NCI-H2196 (cell line): ENCODE measurements around the gene KDM4C.
"Not testable (repeated sequence)": the region's sequence is repeated elsewhere in the genome, so short reads cannot be mapped to it uniquely, and the experiment has no call there.

ENCODE experiments used
- DNase-seq: peaks from one replicate; lab custom pipeline; 2025; ENCODE audit not compliant: unreplicated experiment; lab: John Stamatoyannopoulos, UW

KDM4C gene

DNA sequence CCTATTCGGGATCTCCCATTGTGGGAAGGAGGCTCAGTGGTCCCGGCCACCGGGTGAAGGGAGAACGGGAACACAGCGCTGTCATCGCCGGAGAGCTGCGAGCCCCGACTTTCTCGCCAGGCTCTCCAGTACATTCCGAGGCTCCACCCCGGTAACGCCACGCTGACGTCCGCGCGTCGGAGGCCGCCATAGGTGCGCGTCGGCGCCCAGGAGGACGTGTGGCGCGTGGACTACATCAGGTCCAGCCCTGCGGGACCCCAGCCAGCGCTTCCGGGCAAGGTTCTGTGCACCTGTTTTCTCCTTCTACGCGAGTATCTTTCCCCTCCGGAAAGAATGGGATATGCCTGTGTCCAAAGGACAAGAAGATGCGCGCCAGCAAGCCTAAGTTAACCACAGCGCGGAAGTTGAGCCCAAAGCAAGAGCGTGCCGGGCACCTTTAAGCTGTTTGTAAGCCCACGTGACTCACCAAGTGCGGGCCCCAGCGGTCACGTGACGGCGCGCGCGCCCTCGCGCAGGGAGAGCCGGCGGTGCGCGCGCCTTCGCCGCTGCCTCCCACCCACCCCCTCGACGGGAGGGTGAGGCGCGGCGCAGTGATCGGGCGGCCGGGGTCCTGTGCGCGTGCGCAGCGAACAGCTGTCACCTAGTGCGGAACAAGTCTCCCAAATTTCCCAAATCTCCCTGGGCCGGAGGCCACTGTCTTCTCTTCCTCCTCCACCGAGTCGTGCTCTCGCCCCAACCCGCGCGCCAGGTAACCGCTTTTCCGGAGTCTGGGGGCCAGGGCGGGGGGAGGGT, at the start of gene KDM4C:
TSS of gene KDM4C (plus strand) at position 518 of the 792 bp plus-strand sequence. CDS start 35,016 bp downstream, outside the sequence.
- DNase-seq = peak; percentile 100

GRCh38 chr9:6708732-6709131, 49.0 kb upstream of the KDM4C start:
- DNase-seq = no peak

DNA sequence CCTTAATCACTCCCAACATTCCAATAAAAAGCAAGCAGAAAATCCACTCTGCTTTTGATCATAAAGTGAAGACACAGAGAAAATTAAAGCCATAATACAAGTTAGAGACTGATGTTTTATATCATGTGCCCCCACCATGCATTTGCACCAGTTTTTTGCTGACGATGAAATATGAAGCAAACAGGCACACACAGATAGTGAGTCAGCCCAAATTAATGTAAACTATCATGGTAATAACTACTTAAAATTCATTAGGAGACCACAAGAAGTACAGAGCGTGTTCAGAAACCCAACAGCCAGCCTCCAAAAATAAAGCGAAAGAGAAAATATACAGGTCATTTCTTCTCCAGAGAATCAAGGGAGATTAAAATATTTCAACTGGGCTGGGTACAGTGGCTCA, 46.4 kb upstream of the KDM4C start:
- DNase-seq = no peak

- no peak for DNase-seq
Measured at GRCh38 chr9:6712041-6712440, 45.7 kb upstream of the KDM4C start.

DNA sequence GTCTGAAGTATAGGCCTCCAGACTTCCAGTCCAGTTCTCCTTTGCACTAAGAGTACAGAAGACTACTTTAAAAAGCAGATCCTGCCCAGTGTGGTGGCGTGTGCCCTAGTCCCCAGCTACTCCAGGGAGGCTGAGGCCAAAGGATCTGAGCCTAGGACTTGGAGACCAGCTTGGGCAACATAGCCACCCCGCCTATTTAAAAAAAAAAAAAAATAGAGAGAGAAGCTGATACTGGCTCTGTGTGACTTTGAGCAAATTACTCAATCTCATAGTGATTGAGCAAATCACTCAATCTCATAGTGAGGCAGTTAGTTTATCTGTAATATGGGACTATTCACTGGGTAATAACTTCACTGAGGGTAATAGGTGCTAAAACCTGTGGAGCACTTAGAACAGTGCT, 43.6 kb upstream of the KDM4C start:
- no peak for DNase-seq

DNA sequence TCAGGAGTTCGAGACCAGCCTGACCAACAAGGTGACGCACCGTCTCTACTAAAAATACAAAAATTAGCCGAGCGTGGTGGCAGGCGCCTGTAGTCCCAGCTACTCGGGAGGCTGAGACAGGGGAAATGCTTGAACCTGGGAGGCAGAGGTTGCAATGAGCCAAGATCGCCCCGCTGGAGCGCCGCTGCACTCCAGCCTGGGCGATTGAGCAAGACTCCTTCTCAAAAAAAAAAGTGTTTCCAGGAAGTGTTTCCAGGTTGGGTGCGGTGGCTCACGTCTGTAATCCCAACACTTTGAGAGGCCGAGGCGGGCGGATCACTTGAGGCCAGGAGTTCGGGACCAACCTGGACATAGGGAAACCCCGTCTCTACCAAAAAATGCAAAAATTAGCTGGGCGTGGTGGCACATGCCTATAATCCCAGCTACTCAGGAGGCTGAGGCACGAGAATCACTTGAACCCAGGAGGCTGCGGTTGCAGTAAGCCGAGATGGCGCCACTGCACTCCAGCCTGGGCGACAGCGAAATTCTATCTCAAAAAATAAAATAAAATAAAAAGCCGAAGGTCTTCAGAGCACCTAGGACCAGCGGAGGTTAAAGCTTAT, 42.5 kb upstream of the KDM4C start:
- not testable (repeated sequence) for DNase-seq

DNA sequence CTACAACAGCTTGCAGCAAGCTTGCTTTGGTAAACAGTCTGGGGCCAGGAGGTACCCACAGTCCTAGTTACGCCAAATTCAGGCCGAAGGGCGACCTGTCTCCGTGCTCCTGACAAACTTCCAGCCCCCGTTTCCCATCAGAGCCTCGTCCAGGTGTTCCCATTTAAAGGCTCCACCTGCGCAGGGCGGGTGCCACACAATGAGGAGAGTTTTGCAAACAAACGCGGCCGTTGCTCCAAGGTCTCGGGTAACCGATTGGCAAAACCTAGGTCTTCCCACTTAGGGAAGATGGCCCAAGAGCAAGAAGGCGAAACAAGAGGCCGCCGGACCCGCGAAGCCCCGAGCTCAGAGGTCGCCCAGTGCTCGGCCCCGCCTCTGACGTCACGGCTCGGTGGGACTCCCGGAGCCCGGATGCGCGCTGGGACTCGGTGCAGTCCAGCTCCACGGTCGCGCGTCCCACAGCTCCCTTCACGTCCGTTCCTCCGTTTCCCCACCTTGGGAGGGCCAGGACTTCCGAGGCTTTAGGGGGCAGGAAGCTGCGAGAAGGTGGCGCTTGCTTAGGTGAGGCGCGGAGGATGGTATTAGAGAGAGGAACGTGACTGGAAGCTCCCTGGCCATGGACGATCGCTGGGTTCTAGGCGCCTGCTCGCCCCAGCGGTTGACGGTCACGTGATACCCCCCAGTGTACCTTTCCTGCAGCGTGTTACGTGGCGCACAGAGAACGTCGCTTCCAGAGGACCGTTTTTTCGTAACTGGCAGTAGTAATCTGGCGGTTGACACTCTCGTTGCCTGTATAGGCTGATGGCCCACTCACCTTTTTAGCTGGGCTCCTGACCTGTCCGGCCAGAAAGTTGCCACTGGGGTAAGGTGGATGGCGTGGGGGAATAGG, 41.8 kb upstream of the KDM4C start:
- DNase-seq = no peak

DNA sequence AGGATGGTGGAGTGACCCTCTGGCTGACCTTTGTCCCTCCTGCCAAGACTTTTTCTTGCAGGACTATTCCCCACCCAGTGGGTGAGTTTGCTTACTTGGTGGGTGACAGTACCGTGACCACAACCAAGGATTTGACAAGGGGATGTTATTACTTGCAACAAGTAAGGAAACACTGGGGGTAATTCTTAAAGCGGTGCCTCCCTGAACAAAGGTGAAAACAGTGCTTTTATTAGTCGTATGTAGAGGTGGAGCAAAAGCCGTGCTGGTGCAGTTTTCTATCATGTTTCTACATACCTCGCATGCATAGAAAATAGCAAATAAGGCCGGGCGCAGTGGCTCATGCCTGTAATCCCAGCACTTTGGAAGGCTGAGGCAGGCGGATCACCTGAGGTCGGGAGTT, 41.0 kb upstream of the KDM4C start:
- no peak for DNase-seq

DNA sequence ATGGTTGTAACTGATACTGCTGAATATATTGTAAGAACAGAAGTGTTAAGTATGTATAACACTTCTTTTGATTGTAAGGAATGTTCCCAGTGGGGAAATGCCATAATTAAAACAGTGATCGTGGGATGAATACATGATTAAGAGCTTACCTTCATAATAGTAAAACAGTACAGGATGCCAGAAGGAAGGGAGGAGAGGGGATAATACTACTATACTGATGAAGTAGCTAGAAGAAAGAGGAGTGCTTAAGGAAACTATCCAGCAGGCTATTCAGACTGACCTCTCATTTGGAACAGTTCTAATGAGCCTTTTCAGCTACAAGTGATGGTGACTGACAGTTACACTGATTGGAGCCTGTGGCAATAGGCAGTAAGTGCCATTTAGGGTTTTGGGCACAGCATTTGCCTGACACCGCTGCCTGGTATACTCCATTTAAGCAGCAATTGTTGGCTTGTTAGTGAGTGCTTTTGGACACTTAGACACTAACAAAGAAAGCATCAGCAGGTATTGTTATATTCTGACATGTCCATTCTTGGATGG, 33.8 kb upstream of the KDM4C start:
- DNase-seq = no peak

DNA sequence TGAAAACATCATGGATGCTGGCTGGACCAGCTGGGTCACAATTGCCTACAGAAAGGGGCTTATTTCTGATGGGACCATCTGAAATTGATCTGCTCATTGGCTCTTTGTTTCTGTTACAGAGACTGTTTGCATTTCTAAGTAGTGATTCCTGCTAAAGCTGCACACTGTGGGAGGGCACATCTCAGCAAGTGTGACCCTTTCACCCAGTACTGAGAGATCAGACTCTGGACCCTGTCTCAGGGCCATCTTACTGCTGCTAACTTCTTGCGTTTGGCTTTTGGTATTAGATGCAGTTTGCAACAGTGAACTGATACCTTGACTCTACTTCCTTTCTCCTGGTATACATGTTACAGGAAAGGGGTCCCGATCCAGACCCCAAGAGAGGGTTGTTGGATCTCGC, 24.5 kb upstream of the KDM4C start:
- no peak for DNase-seq

- DNase-seq = no peak
Measured at GRCh38 chr9:6733831-6734230, 23.9 kb upstream of the KDM4C start.

- DNase-seq = no peak
Measured at GRCh38 chr9:6735422-6735821, 22.4 kb upstream of the KDM4C start.

- peak; percentile 59 for DNase-seq
Measured at GRCh38 chr9:6739218-6739617, 18.6 kb upstream of the KDM4C start.

GRCh38 chr9:6748861-6749260, 8.9 kb upstream of the KDM4C start:
- DNase-seq = not testable (repeated sequence)

- DNase-seq = not testable (repeated sequence)
Measured at GRCh38 chr9:6754861-6755260, 2.9 kb upstream of the KDM4C start.

GRCh38 chr9:6757132-6757455, 679 bp upstream of the KDM4C start:
- DNase-seq = peak; percentile 84

DNA sequence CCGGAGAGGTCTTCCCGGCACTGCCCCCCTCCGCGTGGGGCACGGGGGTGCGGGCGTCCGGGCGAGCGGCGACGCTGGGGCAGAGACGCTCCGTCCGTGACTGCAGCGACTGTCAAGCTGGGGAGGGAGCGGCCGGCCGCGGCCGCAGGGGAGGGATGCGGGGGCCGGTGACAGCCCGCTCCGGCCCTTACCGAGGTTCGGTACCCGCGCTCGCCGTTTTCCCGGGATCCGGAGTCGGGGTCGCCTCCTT, 400 bp downstream of the KDM4C start:
- peak; percentile 58 for DNase-seq

DNA sequence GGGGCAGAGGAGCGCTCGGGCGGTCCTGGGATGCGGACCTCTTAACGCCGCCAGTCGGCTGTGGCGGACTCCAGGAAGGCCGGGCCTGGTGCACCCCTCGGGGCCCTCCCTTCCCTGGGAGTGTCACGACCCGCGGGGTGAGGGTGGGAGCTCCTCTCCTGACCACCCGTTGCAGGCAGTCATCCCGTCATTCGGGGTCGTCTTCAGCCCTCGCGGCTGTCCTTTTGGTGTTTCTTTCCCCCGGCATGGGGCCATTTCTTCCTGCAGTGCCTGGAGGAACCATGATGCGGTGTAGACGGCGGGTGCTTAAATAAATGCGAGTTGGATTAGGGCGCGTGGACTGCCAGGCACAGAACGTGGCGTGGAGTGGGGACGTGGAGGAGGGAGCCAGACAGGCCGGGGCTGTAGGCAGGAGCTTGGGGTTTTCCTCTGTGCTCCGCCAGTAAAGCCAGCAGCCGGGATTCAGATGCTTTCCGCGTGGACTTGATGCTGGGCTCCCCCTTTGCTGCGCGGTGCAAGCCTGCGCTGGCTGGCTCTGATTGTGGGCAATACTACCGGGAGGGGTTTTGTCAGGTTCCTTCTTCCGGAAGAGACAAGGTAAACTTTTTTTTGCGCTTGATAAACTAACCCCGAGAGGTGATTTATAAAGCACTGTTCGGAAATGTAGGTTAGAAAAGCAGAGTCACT, 868 bp downstream of the KDM4C start:
- peak; percentile 42 for DNase-seq

DNA sequence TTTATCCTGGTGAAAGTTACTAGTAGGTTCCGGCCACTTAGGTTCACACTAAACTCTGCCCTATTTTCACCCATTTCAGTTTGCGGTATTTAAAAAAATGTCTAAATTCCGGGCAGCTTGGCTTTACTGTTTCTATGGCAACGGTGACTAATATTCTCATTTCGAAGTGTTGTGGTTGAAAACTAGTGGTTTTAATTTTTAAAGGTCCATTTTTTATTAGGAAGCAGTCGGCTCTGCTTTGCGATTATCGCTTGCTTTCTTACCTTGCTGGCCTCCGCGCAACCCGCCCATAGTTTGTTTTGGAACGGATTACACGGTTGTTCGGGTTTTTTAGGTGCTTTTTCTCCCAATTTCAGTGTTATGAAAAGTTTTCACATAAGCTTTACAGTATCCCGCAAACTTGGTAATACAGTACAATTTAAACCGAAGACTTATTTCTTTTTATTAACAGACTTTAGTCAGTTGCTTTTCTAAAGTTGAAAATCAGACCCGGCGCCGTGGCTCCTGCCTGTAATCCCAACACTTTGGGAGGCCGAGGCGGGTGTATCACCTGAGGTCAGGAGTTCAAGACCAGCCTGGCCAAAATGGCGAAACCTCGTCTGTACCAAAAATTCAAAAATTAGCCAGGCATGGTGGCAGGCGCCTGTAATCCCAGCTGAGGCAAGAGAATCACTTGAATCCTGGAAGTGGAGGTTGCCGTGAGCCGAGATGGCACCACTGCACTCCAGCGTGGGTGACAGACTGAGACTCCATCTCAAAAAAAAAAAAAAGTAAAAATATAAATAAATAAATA, 1.6 kb downstream of the KDM4C start:
- DNase-seq = no peak

- no peak for DNase-seq
Measured at GRCh38 chr9:6761306-6761705, 3.5 kb downstream of the KDM4C start.
